ENCODE measurements around the gene COQ2.
"Not testable (repeated sequence)": the region's sequence is repeated elsewhere in the genome, so short reads cannot be mapped to it uniquely, and the experiment has no call there.

COQ2 gene

GRCh38 chr4:83284193-83285054, at the start of gene COQ2:
COQ2 (minus strand) TSS chr4:83284798; CDS start chr4:83284764, 34 bp downstream.
- DNase-seq: peak; percentile 80 to 82

GRCh38 chr4:83331956-83332355, 47.4 kb upstream of the COQ2 start:
- no peak for DNase-seq

- DNase-seq: no peak
Observed at GRCh38 chr4:83329521-83330110, 45.0 kb upstream of the COQ2 start.

GRCh38 chr4:83328521-83329187, 44.1 kb upstream of the COQ2 start:
- no peak for DNase-seq

- no peak for DNase-seq
Observed at GRCh38 chr4:83326546-83326945, 41.9 kb upstream of the COQ2 start.

GRCh38 chr4:83325306-83325705, 40.7 kb upstream of the COQ2 start:
- not testable (repeated sequence) for DNase-seq

GRCh38 chr4:83323136-83323535, 38.5 kb upstream of the COQ2 start:
- DNase-seq: no peak

- no peak for DNase-seq
Observed at GRCh38 chr4:83320548-83320947, 36.0 kb upstream of the COQ2 start.

GRCh38 chr4:83318666-83319065, 34.1 kb upstream of the COQ2 start:
- DNase-seq: no peak

- no peak for DNase-seq
Observed at GRCh38 chr4:83317671-83318070, 33.1 kb upstream of the COQ2 start.

GRCh38 chr4:83316459-83317165, 32.0 kb upstream of the COQ2 start:
- no peak for DNase-seq

- DNase-seq: no peak
Observed at GRCh38 chr4:83315341-83315870, 30.8 kb upstream of the COQ2 start.

GRCh38 chr4:83308672-83309071, 24.1 kb upstream of the COQ2 start:
- DNase-seq: no peak

- no peak for DNase-seq
Observed at GRCh38 chr4:83307920-83308319, 23.3 kb upstream of the COQ2 start.

- DNase-seq: no peak
Observed at GRCh38 chr4:83305187-83305586, 20.6 kb upstream of the COQ2 start.

GRCh38 chr4:83297548-83298260, 13.1 kb upstream of the COQ2 start:
- no peak for DNase-seq

GRCh38 chr4:83293305-83294046, 8.9 kb upstream of the COQ2 start:
- DNase-seq: no peak

GRCh38 chr4:83290059-83290774, 5.6 kb upstream of the COQ2 start:
- DNase-seq: not testable (repeated sequence)

- not testable (repeated sequence) for DNase-seq
Observed at GRCh38 chr4:83288381-83288780, 3.8 kb upstream of the COQ2 start.

GRCh38 chr4:83285055-83285407, 433 bp upstream of the COQ2 start:
- peak; percentile 2 to 21 for DNase-seq

GRCh38 chr4:83283181-83283580, 1.4 kb downstream of the COQ2 start:
- no peak for DNase-seq
